GM23248 (cell line): ENCODE data around the gene ADGRG1. TPM values are rescaled to one million over a fixed set of nuclear protein-coding genes. Genes with fewer than 3 reads are reported as not detected.

Experiments
- DNase-seq: peaks from one replicate; pipeline ENCODE4 v3.0.0-alpha.2; 2015
- H2AFZ ChIP-seq: fragments of 200-600 bp; sonication (generic); 2 replicates; pipeline ENCODE4 v1.6.1; 2016; ENCODE audit warnings: antibody characterized with exemption
- H3F3A ChIP-seq: fragments of 200-600 bp; sonication (generic); 2 replicates; pipeline ENCODE4 v1.6.1; 2016; ENCODE audit warnings: mild to moderate bottlenecking, antibody characterized with exemption, mixed run types; ENCODE audit not compliant: insufficient read depth
- H3K27ac ChIP-seq: fragments of 200-600 bp; sonication (generic); 2 replicates; pipeline ENCODE4 v1.5.1; 2016; ENCODE audit warnings: mild to moderate bottlenecking
- H3K27me3 ChIP-seq: fragments of 200-600 bp; sonication (generic); replicated peaks from 2 replicates; pipeline ENCODE4 v1.6.1; 2016; ENCODE audit warnings: mild to moderate bottlenecking; ENCODE audit not compliant: insufficient read depth
- H3K36me3 ChIP-seq: fragments of 200-600 bp; sonication (generic); 2 replicates; pipeline ENCODE4 v1.6.1; 2016; ENCODE audit warnings: low read depth, mild to moderate bottlenecking
- H3K4me1 ChIP-seq: fragments of 200-600 bp; sonication (generic); 2 replicates; pipeline ENCODE4 v1.6.1; 2016; ENCODE audit warnings: mild to moderate bottlenecking; ENCODE audit not compliant: insufficient read depth
- H3K4me2 ChIP-seq: fragments of 200-600 bp; sonication (generic); one replicate; pipeline ENCODE4 v1.6.1; 2016; ENCODE audit warnings: mild to moderate bottlenecking; ENCODE audit not compliant: unreplicated experiment
- H3K4me3 ChIP-seq: fragments of 200-600 bp; sonication (generic); 2 replicates; pipeline ENCODE4 v1.5.1; 2016; ENCODE audit warnings: mild to moderate bottlenecking
- H3K79me2 ChIP-seq: fragments of 200-600 bp; sonication (generic); 2 replicates; pipeline ENCODE4 v1.6.1; 2016; ENCODE audit warnings: mild to moderate bottlenecking; ENCODE audit not compliant: insufficient read depth
- H3K9ac ChIP-seq: fragments of 200-600 bp; sonication (generic); 2 replicates; pipeline ENCODE4 v1.6.1; 2016; ENCODE audit warnings: mild to moderate bottlenecking
- H3K9me2 ChIP-seq: fragments of 200-600 bp; sonication (generic); 2 replicates; pipeline ENCODE4 v1.6.1; 2016; ENCODE audit warnings: mixed run types, mild to moderate bottlenecking, moderate library complexity; ENCODE audit not compliant: insufficient read depth
- H3K9me3 ChIP-seq: fragments of 200-600 bp; sonication (generic); one replicate; pipeline ENCODE4 v1.6.1; 2017; ENCODE audit warnings: low read depth
- H4K20me1 ChIP-seq: fragments of 200-600 bp; sonication (generic); 2 replicates; pipeline ENCODE4 v1.6.0; 2016; ENCODE audit not compliant: insufficient read depth
- EZH2 ChIP-seq: fragments of 200-600 bp; sonication (generic); IDR thresholded peaks from 2 replicates; pipeline ENCODE4 v1.6.1; 2018; ENCODE audit warnings: antibody characterized with exemption, mild to moderate bottlenecking; ENCODE audit not compliant: insufficient read depth, poor library complexity, severe bottlenecking
- EZH2phosphoT487 ChIP-seq: fragments of 200-600 bp; sonication (generic); IDR thresholded peaks from 2 replicates; pipeline ENCODE4 v1.6.1; 2018; ENCODE audit warnings: antibody characterized with exemption, moderate library complexity, mild to moderate bottlenecking, low read depth; ENCODE audit not compliant: insufficient read depth
- WGBS, 2 experiments: methylation state at CpG; one replicate each; pipeline ENCODE4 v1.1.6; 2015 to 2017; ENCODE audit warnings: low lambda C conversion rate in 2 of 2, low coverage in 1 of 2; ENCODE audit errors: missing lambda C conversion rate in 2 of 2; 5-methylcytosine and 5-hydroxymethylcytosine counted together
- in situ Hi-C: fragments of 300-500 bp; cut with MboI; formaldehyde crosslinking; loops from 2 replicates; pipeline ENCODE4 v1.15.0; 2020
- polyA plus RNA-seq: library from polyadenylated mRNA; unstranded; fragments of >200 nt; fragmentation: Nextera tagmentation; extraction: Ambion mirVana; gene quantifications from 2 replicates; pipeline ENCODE4 v1.2.1, GENCODE V29; 2016
- total RNA-seq: library from RNA; depleted of rRNA; stranded (reverse); fragments of >200 nt; shearing (Covaris generic); gene quantifications from 2 replicates; pipeline ENCODE4 v1.2.3, GENCODE V29; 2014

The ADGRG1 gene
- total and polyA plus RNA-seq, 2 experiments from 2014 or later = 0.54 to 0.58 TPM

- Histone ChIP-seq H3K4me2 (no peak overlapping the region), H3F3A (no peaks in the 10 kb centered on the region), H3K4me1 (no peaks in the 10 kb centered on the region), H4K20me1 (no peaks in the 10 kb centered on the region), H3K27ac (no peak overlapping the region), H3K79me2 (no peaks in the 10 kb centered on the region), H3K9ac (no peak overlapping the region), H3K27me3 (peaks cover 10% of the 10 kb centered on the region), H2AFZ (no peak overlapping the region), H3K36me3 (no peaks in the 10 kb centered on the region), H3K9me3 (no peaks in the 10 kb centered on the region), H3K4me3 (no peak overlapping the region), H3K9me2 (no peaks in the 10 kb centered on the region)
- TF ChIP-seq EZH2phosphoT487 (no peak), EZH2 (no peak)
- no peak for DNase-seq
- in situ Hi-C loops = no loop called here
- 54 to 63% methylated on average over 11 of the region's 11 CpGs for WGBS, 2 experiments
Observed at GRCh38 chr16:57703416-57704010, 75.1 kb downstream of the ADGRG1 start.

DNA sequence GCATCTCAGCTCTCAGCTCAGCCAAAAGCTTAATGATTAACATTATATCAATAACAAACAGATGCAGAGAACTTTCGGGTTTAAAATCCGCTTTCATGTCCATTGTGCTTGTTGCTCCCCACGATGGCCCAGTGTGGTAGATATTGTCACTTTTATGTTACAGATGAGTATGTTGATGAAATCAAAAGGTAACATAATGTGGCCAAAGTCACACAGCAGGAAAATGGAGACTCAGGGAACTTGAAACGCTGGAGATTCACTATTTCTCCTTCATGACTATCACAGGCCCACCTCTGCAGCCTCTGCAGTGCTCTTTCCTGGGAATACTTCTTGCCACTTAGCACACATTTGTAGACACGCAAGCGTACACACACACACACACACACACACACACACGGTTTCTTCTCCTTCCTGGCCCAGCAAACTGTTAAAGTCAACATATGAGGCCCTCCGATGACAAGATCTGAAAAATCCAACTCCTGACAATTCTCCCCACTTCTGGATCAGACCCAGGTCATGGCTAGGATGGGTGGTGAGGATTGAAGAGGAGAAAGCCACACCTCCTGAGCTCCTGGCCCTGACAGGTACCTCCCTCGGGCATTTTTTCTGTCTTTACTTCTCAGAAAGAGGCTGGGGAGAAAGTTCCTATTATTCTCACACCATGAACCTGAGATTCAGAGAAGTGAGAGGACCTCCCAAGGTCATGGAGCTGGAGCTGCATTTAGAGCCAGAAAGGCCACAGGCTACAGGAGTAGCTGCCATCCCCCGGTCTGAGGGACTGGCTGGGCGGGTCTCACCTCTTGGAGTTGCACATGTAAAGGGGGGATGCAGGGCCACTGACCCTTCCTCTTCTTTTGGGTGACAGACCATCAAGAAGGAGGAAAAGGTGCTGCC lies 75.8 kb downstream of the ADGRG1 start:
- TF ChIP-seq EZH2phosphoT487 (no peak), EZH2 (no peak)

DNA sequence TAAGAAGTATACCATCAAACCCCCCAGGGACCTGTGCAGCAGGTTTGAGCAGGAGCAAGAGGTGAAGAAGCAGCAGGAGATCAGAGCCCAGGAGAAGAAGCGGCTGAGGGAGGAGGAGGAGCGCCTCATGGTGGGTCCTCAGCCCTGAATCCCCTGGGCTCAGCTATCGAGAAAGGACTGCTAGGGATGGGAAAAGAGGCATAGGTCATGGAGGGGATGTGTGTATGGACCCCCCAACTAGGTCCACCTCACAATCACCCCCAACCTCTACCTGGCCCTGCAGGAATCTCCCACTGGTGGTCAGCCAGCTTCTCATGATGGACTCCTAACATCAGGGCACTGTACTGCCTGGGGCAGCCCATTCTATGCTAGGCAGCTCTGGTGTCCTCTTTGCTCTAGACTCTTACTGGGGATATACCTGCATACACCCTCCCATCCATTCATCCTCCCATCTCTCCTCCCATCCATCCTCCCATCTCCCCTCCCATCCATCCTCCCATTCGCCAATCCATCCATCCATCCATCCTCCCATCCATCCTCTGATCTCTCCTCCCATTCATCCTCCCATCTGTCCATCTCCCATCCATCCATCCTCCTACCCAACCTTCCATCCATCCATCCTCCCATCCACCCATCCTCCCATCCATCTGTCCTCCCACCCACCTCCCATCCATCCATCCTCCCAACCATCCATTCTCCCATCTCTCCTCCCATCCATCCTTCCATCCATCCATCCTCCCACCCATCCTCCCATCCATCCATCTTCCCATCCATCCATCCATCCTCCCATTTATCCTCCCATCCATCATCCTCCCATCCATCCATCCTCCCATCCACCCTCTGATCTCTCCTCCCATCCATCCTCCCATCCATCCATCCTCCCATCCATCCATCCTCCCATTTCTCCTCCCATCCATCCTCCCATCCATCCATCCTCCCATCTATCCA lies 76.7 kb downstream of the ADGRG1 start:
- DNase-seq = no peak
- Histone ChIP-seq H3K36me3 (no peaks in the 10 kb centered on the region), H3K9me3 (no peaks in the 10 kb centered on the region), H3K27ac (no peak overlapping the region), H3K4me3 (no peak overlapping the region), H3K4me2 (no peak overlapping the region), H3K9me2 (no peaks in the 10 kb centered on the region), H3K27me3 (peaks cover 24% of the 10 kb centered on the region), H3K9ac (no peak overlapping the region), H4K20me1 (no peaks in the 10 kb centered on the region), H3K4me1 (no peaks in the 10 kb centered on the region), H3K79me2 (no peaks in the 10 kb centered on the region), H2AFZ (no peak overlapping the region), H3F3A (no peaks in the 10 kb centered on the region)
- 52 to 63% methylated on average over 4 of the region's 4 CpGs for WGBS, 2 experiments
- TF ChIP-seq EZH2 = no peak
- no peak for TF ChIP-seq EZH2phosphoT487
- in situ Hi-C loops = no loop called here

More for the DNA sequence above, 75.8 kb downstream of the ADGRG1 start:
- no peaks in the 10 kb centered on the region for H3K9me2 ChIP-seq
- no peak overlapping the region for H3K9ac ChIP-seq
- no peak overlapping the region for H2AFZ ChIP-seq
- 43% methylated on average over 11 of the region's 11 CpGs for WGBS, 2 experiments
- peaks cover 17% of the 10 kb centered on the region for H3K27me3 ChIP-seq
- H4K20me1 ChIP-seq = no peaks in the 10 kb centered on the region
- no peaks in the 10 kb centered on the region for H3F3A ChIP-seq
- H3K79me2 ChIP-seq = no peaks in the 10 kb centered on the region
- no peaks in the 10 kb centered on the region for H3K9me3 ChIP-seq
- no peaks in the 10 kb centered on the region for H3K4me1 ChIP-seq
- no peak for DNase-seq
- in situ Hi-C loops = no loop called here
- H3K4me2 ChIP-seq = no peak overlapping the region
- no peak overlapping the region for H3K27ac ChIP-seq
- H3K4me3 ChIP-seq = no peak overlapping the region
- no peaks in the 10 kb centered on the region for H3K36me3 ChIP-seq

DNA sequence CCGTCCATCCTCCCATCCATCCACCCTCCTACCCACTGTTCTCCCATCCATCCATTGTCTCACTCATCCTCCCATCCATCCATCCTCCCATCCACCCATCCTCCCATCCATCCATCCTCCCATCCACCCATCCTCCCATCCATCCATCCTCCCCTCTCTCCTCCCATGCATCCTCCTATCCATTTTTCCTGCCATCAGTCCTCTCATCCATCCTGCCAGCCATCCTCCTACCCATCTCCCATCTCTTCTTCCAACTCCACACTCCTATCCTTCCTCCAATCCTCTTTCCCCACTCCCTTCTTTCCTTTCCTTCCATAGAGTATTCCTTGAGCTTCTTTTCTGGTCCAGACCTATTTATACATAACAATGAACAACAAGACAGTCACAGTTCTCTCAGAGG lies 78.3 kb downstream of the ADGRG1 start:
- Histone ChIP-seq H4K20me1 (no peaks in the 10 kb centered on the region), H2AFZ (no peak overlapping the region), H3K79me2 (no peaks in the 10 kb centered on the region), H3K4me3 (no peak overlapping the region), H3K9me2 (no peaks in the 10 kb centered on the region), H3K27ac (no peak overlapping the region), H3K27me3 (peaks cover 40% of the 10 kb centered on the region), H3K4me2 (no peak overlapping the region), H3K9ac (no peak overlapping the region), H3K9me3 (no peaks in the 10 kb centered on the region), H3F3A (no peaks in the 10 kb centered on the region), H3K4me1 (no peaks in the 10 kb centered on the region), H3K36me3 (no peaks in the 10 kb centered on the region)
- DNase-seq = no peak
- no peak for TF ChIP-seq EZH2phosphoT487
- no peak for TF ChIP-seq EZH2
- in situ Hi-C loops = no loop called here
- WGBS, 2 experiments = 29% methylated on average over 1 of the region's 1 CpG; no CpG with 5 or more reads in 1 of the 2 experiments
